ENCODE measurements around the gene PDIK1L.

- TF ChIP-seq EZH2phosphoT487 (IDR thresholded peaks at IDR 0.05) = no peak
- TF ChIP-seq, protein P1, sequence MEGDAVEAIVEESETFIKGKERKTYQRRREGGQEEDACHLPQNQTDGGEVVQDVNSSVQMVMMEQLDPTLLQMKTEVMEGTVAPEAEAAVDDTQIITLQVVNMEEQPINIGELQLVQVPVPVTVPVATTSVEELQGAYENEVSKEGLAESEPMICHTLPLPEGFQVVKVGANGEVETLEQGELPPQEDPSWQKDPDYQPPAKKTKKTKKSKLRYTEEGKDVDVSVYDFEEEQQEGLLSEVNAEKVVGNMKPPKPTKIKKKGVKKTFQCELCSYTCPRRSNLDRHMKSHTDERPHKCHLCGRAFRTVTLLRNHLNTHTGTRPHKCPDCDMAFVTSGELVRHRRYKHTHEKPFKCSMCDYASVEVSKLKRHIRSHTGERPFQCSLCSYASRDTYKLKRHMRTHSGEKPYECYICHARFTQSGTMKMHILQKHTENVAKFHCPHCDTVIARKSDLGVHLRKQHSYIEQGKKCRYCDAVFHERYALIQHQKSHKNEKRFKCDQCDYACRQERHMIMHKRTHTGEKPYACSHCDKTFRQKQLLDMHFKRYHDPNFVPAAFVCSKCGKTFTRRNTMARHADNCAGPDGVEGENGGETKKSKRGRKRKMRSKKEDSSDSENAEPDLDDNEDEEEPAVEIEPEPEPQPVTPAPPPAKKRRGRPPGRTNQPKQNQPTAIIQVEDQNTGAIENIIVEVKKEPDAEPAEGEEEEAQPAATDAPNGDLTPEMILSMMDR (IDR thresholded peaks at IDR 0.05) = no peak
Measured at GRCh38 chr1:26159743-26160039, 48.1 kb downstream of the PDIK1L start.
